T47D (cell line): ENCODE measurements around the gene CMSS1.

Experiments used
- DNase-seq, 2 experiments: peaks; one replicate each; pipeline versions ENCODE4 v3.0.0 to v3.0.0-alpha.2; 2011 to 2012; ENCODE audit warnings: low read depth in 1 of 2, low spot score in 1 of 2
- JUND ChIP-seq: IDR thresholded peaks from 2 replicates; pipeline ENCODE4 v1.6.1; 2012; ENCODE audit warnings: low read depth
- in situ Hi-C: cut with HindIII; loops from 2 replicates; pipeline ENCODE4 v1.10.0; 2016; ENCODE audit warnings: low sequenced_read_pairs, low pct_unique_long_range_greater_than_20kb

Gene CMSS1

DNA sequence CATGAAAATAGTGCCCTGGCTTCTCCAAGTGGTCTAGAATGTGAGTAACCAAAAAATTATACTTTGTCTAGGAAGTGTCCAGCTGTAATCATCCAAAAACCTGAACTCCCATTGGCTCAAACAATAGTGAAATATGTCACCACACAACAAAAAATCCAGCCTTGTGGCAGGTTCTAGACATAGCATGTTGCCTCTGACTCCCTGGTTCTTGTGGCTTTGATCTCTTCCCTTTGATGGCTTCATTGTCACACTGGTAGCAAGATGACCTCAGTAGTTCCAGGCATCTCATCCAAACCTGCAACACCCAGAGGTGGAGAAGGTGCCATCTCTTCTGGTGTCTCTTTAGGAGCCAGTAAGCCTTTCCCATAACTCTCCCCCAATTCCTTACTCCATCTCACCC lies 74.7 kb downstream of the CMSS1 start:
- TF ChIP-seq JUND = no peak
- no peak for DNase-seq

DNA sequence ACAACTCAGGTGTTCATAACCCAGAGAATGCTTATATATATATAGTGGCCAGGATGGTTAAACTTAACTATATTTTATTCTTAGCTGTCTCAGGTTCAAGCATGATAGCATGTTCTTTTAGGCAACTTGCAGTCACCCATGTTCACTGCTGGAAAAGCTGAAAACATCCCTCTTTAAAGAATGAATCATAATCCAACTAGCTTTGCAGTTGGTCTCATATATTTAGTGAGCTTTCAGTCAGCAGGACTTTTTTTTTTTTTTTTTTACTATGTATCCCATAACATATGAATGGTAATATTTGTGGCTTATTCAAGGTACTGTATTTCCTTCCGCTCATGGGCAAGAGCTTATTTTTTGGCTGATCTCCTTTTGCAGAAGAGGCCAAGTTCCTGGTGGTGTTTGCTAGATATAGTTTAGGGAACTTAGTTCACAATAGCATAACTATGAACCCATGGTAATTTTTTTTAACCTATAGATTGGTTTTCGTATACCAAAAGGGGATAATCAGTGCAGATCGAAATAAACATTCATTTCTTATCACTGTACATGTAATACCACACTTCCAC lies 77.6 kb downstream of the CMSS1 start:
- no peak for TF ChIP-seq JUND
- in situ Hi-C loops = no loop called here
- DNase-seq = no peak

More for the DNA sequence above, 74.7 kb downstream of the CMSS1 start:
- in situ Hi-C loops = no loop called here

DNA sequence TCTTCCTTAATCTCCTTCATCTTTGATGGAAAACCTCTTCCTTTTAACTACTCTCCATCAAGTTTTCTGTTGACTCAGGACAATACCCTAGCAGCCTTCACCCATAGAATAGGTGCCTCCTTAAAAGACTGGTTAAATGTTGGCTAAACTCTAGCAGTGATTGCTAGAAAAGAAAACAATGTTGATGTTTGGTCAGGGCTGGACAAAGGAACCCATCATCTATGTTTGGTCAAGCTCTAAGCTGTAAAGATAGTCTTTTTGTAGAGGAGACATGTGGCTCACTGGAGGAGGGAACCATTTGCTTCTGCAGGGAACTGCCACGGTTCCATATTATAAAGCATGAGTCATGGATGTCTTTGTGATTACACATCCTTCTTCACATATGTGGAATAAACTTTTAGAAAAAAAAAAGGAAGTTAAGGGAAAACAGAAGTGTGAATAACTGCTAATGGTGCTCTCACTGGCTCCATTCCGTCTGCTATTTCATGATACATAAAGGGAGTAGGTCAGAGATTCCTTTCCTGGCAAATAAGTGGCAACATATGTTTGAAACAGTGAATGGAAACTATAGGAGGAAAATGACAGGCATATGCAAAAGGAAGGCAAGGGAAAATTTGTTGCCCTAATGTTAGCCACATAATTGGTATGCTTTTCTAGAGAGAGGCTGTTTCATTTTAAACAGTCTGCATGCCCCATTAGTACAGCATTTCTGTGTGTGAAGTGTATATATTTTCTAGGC lies 78.2 kb downstream of the CMSS1 start:
- no peak for TF ChIP-seq JUND
- DNase-seq = no peak
- in situ Hi-C loops = no loop called here

DNA sequence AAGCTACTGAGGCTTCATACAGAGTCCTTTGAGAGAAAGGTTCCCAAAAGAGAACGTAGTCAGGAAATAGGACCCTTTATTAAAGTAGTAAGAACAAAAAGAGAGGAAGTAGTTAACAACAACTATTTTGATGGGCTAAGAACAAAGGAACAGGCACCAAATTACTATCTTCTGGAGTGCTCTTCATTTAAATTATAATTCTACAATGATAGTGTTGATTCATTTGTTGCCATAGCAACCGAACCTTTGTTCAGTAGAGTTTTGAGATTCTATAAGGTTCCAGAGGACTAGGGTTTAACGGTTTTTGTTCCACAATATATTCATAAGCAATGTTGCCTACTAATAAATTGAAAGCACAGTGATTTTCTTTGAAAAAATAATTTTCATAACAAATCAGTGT lies 78.8 kb downstream of the CMSS1 start:
- TF ChIP-seq JUND = no peak
- DNase-seq = no peak

DNA sequence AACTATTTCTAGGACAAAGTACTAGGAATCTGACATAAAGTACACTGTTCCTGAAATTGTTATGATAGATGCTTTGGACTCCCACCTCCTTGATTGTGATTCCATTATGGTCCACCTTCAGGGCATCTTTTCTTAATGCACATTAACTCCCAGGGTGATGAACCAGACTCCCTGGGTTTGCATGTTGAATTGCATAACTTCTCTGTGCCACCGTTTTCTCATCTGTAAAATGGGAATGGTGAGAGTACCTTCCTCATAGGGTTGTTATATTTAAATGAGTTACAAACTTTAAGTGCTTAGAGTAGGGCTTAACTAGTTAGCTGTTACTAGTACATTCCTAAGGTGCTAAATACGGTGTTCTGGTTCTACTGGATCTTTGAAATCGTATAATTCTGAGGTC lies 81.9 kb downstream of the CMSS1 start:
- TF ChIP-seq JUND = no peak
- no peak for DNase-seq
- in situ Hi-C loops = no loop called here

More for the DNA sequence above, 78.8 kb downstream of the CMSS1 start:
- in situ Hi-C loops = no loop called here

DNA sequence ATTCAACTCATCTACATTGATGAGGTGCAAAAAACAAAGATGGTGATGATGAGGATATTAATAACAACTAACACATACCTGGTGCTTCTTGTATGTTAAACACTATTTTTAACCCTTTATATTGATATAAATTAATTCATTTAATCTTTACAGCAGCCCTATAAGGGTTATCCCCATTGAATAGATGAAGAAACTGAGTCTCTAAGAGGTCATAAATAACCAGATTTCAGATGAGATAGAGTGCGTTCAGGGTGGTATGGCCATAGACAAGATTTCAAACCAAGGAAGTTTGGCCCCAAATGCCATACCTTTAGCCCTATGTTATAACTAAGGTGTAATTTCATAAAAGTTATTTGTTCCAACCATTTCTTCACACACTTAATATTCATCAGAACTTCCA lies 82.6 kb downstream of the CMSS1 start:
- no peak for TF ChIP-seq JUND
- in situ Hi-C loops = no loop called here
- DNase-seq = no peak

DNA sequence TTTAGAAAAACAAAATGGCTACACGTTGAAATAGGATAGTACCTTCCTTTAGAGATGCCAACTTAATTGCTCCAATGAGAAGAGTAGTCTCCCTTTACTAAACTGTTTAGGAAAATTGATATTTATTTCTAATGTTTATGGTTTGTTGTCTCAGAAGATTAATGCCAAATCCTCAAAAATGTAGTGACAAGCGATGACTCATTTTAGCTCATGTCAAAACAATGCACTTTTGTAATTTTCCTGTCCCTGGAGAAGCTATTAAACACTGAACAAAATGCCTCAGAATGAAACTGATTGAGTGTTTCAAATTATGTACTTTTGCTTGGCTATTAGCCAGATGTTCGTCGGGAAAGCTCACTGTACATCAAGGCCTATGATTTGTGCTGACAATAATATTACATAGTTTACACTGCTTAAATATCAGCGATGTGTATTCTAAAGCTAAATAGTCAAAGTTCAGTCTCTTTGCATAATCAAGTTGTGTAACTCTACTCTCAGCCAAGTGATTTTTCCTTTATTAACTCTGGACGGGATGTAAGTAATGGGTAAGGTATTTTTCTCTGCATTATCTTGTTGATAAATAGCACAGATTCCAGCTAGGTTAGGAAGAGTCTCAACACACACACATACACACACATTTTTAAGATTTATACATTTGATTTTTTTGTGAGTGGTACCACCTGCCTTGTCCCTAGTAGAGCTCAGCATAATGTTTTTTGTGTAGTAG lies 83.7 kb downstream of the CMSS1 start:
- in situ Hi-C loops = no loop called here
- TF ChIP-seq JUND = no peak
- DNase-seq = no peak

DNA sequence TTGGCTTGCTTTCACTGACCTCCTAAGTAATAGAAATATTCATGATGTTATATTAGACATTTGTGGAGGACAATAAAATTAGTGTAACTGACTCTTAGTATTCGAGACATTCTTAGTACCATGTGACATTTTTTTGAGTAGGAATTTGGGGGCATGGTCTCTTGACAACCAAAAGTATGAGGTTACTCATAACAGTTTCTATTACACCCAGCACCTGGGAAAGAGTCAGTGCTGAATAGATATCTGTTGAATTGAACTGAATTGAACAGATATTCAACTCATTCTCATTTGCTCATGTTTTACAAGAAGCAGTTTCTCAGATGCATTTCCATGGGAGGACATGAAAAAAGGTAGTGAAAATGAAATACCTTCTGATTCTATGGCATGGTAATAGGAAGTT lies 84.4 kb downstream of the CMSS1 start:
- DNase-seq = no peak
- TF ChIP-seq JUND = no peak
- in situ Hi-C loops = no loop called here

DNA sequence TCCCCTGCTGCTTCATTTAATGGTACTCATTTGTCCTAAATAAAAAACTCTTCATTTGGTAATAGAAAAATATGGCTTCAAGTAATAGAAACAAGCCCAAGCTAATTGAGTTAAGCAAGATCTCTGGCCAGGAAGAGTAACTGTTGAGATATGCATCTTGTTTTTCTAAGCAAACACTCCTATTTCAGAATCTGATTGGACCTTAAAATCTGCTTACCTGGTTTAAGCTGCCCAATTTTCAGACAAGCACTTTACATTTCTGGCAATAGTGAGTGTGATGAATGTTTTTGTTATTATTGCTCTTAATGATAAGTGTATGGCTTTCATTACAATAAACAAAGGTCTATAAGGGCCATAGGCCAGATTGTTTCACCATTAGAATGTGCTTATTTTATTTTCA lies 86.2 kb downstream of the CMSS1 start:
- in situ Hi-C loops = no loop called here
- DNase-seq = peak; percentile 21 to 24
- TF ChIP-seq JUND = peak; percentile 43; the same call in 1 of the 2 replicates

DNA sequence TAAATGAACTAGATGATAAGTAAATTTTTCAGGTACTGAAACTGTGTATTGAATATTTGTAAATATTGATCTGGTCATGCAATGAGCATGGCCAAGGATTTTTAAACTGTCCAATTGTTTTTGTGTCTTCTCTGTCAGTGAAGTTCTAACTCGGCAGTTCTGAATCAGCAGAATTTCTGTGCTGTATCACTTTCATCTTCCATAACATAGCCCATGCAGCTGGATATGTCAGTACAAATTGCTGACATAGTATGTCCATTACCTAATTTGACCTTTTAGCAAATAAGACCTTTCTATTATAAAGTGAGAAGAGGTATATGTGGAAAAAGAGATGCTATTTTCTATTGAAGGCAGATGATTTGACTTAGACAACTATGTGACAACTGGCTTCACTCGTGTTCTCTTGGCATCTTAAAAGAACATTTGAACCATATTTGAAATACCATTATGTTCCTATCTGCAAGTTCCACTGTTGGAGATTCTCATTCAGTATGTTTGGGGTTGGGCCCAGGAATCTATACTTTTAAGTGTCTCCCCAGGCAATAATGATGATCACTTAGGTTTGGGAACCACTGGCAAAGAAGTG lies 90.4 kb downstream of the CMSS1 start:
- no peak for TF ChIP-seq JUND
- in situ Hi-C loops = no loop called here
- no peak for DNase-seq

DNA sequence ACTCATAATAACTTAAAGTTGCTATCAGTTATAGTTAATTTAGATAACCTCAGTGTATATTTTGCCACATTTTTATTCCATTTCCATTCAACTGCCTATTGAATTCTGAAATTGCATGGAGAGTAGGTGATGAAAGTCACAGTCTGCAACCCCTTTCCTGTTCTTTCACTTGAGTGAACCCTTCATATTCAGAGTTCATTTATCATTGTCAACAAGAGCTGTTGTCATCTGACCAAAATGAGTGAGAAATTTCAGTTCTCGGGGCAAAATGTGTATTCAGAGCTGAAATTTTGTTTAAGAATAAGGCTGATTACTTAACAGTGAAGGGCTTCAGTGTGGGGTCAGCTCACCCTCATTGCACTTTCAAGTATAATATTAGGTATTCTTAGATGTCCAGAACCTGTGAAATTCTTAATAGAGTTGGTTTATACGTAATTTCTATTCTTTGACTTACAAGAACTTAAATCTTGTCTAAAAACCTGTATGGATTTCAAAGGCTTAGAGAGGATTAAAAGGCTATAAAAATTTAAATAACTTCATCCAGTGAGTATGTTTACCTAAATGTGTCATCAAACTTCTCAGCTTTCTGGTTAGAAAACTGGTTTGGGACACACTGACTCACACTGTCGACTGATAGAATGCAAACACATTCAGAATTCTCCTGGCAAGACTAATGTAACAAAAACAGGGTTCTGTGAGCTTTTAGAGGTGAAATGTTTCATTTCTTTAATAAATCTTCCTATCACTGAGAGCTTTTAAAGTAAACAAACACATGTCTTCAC lies 92.2 kb downstream of the CMSS1 start:
- peak; percentile 72; the same call in 1 of the 2 replicates for TF ChIP-seq JUND
- in situ Hi-C loops = no loop called here
- peak in 1 of 2 experiments; percentile 82 for DNase-seq

DNA sequence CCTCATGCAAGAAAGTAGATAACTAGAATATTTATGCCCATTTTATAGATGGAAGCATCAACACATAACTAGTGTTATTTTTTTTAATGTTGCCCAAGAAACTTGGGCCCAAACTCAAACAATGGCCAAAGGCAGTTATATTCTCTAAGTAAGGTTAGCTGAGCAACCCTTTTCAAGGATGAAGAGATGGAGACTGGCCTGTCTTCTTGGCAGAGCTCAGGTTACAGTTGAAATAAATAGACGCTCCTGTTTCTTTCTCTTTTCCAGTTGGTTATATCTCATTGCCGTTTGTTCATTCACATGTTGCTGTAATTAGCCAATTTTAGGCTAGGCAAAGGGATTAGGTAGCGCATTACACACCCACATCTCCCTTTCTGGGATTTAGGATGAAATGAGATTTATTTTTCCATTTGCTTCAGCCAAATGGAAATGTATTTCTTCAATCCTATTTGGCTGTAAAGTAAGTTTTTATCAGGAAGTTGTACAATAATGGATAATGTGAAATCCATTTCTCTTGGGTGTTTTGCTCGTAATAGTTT lies 93.2 kb downstream of the CMSS1 start:
- DNase-seq = no peak
- in situ Hi-C loops = no loop called here
- TF ChIP-seq JUND = no peak
